K562 (cell line): ENCODE data around the gene UNC13A. TPM values are rescaled to one million over a fixed set of nuclear protein-coding genes. Genes with fewer than 3 reads are reported as not detected.

ENCODE experiments used
- ASH1L ChIP-seq: fragments of 450-650 bp; IDR thresholded peaks from 2 replicates; pipeline ENCODE4 v1.6.1; 2018; ENCODE audit warnings: borderline replicate concordance, mild to moderate bottlenecking, low read depth; ENCODE audit not compliant: partially characterized antibody
- CREB3L1 ChIP-seq: fragments of 450-650 bp; IDR thresholded peaks from 2 replicates; pipeline ENCODE4 v1.6.1; 2014; ENCODE audit warnings: low read depth, mild to moderate bottlenecking, moderate library complexity, borderline replicate concordance
- HINFP ChIP-seq: fragments of 450-650 bp; conservative IDR thresholded peaks from 2 replicates; pipeline ENCODE4 v1.6.1; 2016; ENCODE audit warnings: missing genetic modification characterization, low read depth, mild to moderate bottlenecking, control low read depth, missing compliant biosample characterization
- KDM1A ChIP-seq, 2 experiments: fragments of 450-650 bp; IDR thresholded peaks; 2 replicates each; pipeline ENCODE4 v1.6.1; 2016; ENCODE audit warnings: mild to moderate bottlenecking in 2 of 2
- MCM2 ChIP-seq: fragments of 450-650 bp; IDR thresholded peaks from 2 replicates; pipeline ENCODE4 v1.6.1; 2017; ENCODE audit warnings: low read depth, mild to moderate bottlenecking
- MEF2A ChIP-seq: IDR thresholded peaks from 2 replicates; pipeline ENCODE4 v1.6.1; 2011; ENCODE audit warnings: low read depth, mild to moderate bottlenecking, low read length, moderate library complexity; ENCODE audit not compliant: control insufficient read depth
- NELFE ChIP-seq: IDR thresholded peaks from 2 replicates; pipeline ENCODE4 v1.6.1; 2011; ENCODE audit warnings: mild to moderate bottlenecking; ENCODE audit not compliant: insufficient read depth, insufficient read length
- NFYB ChIP-seq: IDR thresholded peaks from 2 replicates; pipeline ENCODE4 v1.6.1; 2011; ENCODE audit warnings: mild to moderate bottlenecking, moderate library complexity; ENCODE audit not compliant: insufficient read length; ENCODE audit errors: extremely low read depth
- NUFIP1 ChIP-seq: fragments of 450-650 bp; IDR thresholded peaks from 2 replicates; pipeline ENCODE4 v1.6.1; 2018; ENCODE audit not compliant: partially characterized antibody
- SMAD1 ChIP-seq: fragments of 150-350 bp; IDR thresholded peaks from 2 replicates; pipeline ENCODE4 v1.6.1; 2014; ENCODE audit warnings: low read length, low read depth; ENCODE audit not compliant: partially characterized antibody
- ZFP91 ChIP-seq: sonication (generic); formaldehyde crosslinking; IDR thresholded peaks from 2 replicates; pipeline ENCODE4 v1.8.0; 2022; ENCODE audit warnings: mild to moderate bottlenecking, missing genetic modification reagents
- ZNF583 ChIP-seq: fragments of 250-450 bp; sonication (Bioruptor Pico); IDR thresholded peaks from 2 replicates; pipeline ENCODE4 v1.4.0; 2020
- ZNF75A ChIP-seq: fragments of 450-650 bp; formaldehyde crosslinking; IDR thresholded peaks from 2 replicates; pipeline ENCODE4 v1.4.0; 2020; ENCODE audit warnings: mild to moderate bottlenecking
- ZNF76 ChIP-seq: fragments of 250-450 bp; sonication (Bioruptor Pico); IDR thresholded peaks from 2 replicates; pipeline ENCODE4 v1.4.0; 2020; ENCODE audit warnings: mild to moderate bottlenecking, moderate library complexity, borderline replicate concordance
- ZNF77 ChIP-seq: fragments of 250-450 bp; sonication (Bioruptor Pico); IDR thresholded peaks from 2 replicates; pipeline ENCODE4 v1.5.0; 2020
- ZNF785 ChIP-seq: fragments of 250-450 bp; sonication (Bioruptor Pico); IDR thresholded peaks from 2 replicates; pipeline ENCODE4 v1.4.0; 2020; ENCODE audit warnings: mild to moderate bottlenecking
- polyA plus RNA-seq, 8 experiments: library from polyadenylated mRNA; depleted of rRNA in 4 of 8; stranded (reverse) in 5 of 8; unstranded in 3 of 8; fragments of >200 nt; fragmentation: Nextera tagmentation in 2 of 8; fragmentation: Illumina TruSeq in 1 of 8; extraction: Ambion mirVana in 2 of 8; extraction: Trizol in 1 of 8; gene quantifications; 2 replicates each; pipeline versions ENCODE4 v1.2.1 to v1.2.3, GENCODE V29; 2011 to 2014; ENCODE audit warnings: inconsistent platforms in 1 of 8, missing spikeins in 1 of 8
- total RNA-seq, 7 experiments: library from RNA; depleted of rRNA in 6 of 7; stranded (reverse); fragments of >200 nt in 6 of 7; fragmentation: Illumina TruSeq in 2 of 7; extraction: Trizol in 2 of 7; gene quantifications; 2 replicates each; pipeline versions ENCODE4 v1.2.1 to v1.2.3, GENCODE V29; 2011 to 2021; ENCODE audit warnings: low replicate concordance in 1 of 7
- TF ChIP-seq, protein P1 (sequence below): IDR thresholded peaks from 2 replicates; pipeline ENCODE4 v1.6.1; 2016; ENCODE audit warnings: missing genetic modification characterization, missing compliant biosample characterization
- TF ChIP-seq, protein P2 (sequence below): sonication (generic); formaldehyde crosslinking; IDR thresholded peaks from 2 replicates; pipeline ENCODE4 v1.8.1; 2023; ENCODE audit warnings: mild to moderate bottlenecking, missing genetic modification reagents

The UNC13A gene
- total and polyA plus RNA-seq, 9 of the 15 experiments (the other 6 are each of a cell fraction or from before 2014, with no cell fraction given), result 0.03 to 1.0 (median 0.25) TPM

DNA sequence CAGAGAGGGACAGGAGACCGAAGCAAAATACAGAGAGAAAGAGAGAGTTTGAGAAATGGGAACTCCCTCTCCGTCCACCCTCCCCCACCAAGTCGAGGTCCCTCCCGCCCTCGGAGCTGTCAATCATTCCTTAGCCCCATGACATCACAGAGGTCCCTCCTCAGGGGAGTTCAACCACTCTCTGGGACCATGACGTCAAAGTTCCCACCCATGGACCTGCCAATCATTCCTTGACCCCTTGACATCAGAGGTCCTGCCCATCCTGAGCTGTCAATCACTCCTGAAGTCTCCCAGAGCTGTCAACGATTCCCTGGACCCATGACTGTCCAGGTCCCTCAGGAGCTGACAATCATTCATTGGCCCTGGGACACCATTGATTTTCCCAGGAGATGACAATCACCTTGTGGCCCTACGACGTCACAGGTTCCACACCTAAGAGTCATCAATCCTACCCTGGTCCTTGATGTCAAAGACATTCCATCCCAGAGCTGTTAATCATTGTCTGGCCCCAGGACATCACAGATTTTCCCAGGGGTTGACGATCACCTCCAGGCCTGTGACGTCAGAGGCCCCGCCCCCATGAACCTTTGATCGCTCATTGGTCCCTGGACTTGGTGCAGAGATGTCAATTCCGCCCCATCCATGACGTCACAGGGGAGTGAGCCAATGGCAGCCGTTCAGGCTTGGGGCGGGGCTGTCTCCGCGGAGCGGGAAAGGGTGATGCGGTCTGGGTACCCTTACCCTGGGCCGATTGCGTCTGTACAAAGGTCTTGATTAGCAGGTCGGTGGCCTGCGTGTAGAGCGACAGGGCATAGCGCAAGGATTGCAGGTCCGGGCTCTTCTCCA, 71.0 kb downstream of the UNC13A start (continued):
- TF ChIP-seq ASH1L (no peak), ZNF77 (no peak), ZNF785 (no peak), NELFE (no peak), ZNF75A (CRISPR knock-in tag) (no peak), NUFIP1 (no peak), CREB3L1 (no peak; the same call in 1 of the 2 replicates), HINFP (tag) (no peak), KDM1A (IDR thresholded peaks at IDR 0.05) (peak; percentile 60 to 67; a peak in 3 of 4 replicates), ZNF76 (CRISPR knock-in tag) (no peak), ZFP91 (CRISPR knock-in tag) (no peak), SMAD1 (no peak), ZNF583 (CRISPR knock-in tag) (no peak), NFYB (peak; percentile 93), MEF2A (no peak), MCM2 (no peak)
- TF ChIP-seq, protein P1, sequence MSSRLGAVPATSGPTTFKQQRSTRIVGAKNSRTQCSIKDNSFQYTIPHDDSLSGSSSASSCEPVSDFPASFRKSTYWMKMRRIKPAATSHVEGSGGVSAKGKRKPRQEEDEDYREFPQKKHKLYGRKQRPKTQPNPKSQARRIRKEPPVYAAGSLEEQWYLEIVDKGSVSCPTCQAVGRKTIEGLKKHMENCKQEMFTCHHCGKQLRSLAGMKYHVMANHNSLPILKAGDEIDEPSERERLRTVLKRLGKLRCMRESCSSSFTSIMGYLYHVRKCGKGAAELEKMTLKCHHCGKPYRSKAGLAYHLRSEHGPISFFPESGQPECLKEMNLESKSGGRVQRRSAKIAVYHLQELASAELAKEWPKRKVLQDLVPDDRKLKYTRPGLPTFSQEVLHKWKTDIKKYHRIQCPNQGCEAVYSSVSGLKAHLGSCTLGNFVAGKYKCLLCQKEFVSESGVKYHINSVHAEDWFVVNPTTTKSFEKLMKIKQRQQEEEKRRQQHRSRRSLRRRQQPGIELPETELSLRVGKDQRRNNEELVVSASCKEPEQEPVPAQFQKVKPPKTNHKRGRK (tag), result no peak
- TF ChIP-seq, protein P2, sequence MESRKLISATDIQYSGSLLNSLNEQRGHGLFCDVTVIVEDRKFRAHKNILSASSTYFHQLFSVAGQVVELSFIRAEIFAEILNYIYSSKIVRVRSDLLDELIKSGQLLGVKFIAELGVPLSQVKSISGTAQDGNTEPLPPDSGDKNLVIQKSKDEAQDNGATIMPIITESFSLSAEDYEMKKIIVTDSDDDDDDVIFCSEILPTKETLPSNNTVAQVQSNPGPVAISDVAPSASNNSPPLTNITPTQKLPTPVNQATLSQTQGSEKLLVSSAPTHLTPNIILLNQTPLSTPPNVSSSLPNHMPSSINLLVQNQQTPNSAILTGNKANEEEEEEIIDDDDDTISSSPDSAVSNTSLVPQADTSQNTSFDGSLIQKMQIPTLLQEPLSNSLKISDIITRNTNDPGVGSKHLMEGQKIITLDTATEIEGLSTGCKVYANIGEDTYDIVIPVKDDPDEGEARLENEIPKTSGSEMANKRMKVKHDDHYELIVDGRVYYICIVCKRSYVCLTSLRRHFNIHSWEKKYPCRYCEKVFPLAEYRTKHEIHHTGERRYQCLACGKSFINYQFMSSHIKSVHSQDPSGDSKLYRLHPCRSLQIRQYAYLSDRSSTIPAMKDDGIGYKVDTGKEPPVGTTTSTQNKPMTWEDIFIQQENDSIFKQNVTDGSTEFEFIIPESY (CRISPR knock-in tag), result no peak; the same call in 1 of the 2 replicates
